Left ventricle myocardium inferior (tissue), 1 donor: ENCODE data around the gene GSX2. TPM values are rescaled to one million over a fixed set of nuclear protein-coding genes. Genes with fewer than 3 reads are reported as not detected.
A peak's percentile ranks its signal among the peaks of the same experiment; 100 is the strongest.
"Not testable (repeated sequence)": the region's sequence is repeated elsewhere in the genome, so short reads cannot be mapped to it uniquely, and the experiment has no call there.

Experiments used
- DNase-seq: peaks from one replicate; pipeline ENCODE4 v3.0.0-alpha.2; 2020
- H3K27ac ChIP-seq: fragments of 200-600 bp; replicated peaks from 2 replicates; pipeline ENCODE4 v1.8.0; 2021
- H3K27me3 ChIP-seq: fragments of 200-600 bp; 2 replicates; pipeline ENCODE4 v1.8.0; 2021; ENCODE audit warnings: low read depth
- H3K36me3 ChIP-seq: fragments of 200-600 bp; 2 replicates; pipeline ENCODE4 v1.8.0; 2021
- H3K4me1 ChIP-seq: fragments of 200-600 bp; 2 replicates; pipeline ENCODE4 v1.8.0; 2021
- H3K4me3 ChIP-seq: fragments of 200-600 bp; 2 replicates; pipeline ENCODE4 v1.8.0; 2021; ENCODE audit warnings: mild to moderate bottlenecking, moderate library complexity
- H3K9me3 ChIP-seq: fragments of 200-600 bp; replicated peaks from 2 replicates; pipeline ENCODE4 v1.8.0; 2021
- intact Hi-C: fragments of 100-400 bp; cut with micrococcal nuclease; formaldehyde crosslinking; loops from one replicate; pipeline ENCODE4 v1.11.0; 2022
- total RNA-seq: library from RNA; stranded (reverse); fragmentation: NEBNext Ultra II Directional; extraction: Animal tissue kit (Norgen Biotek cat#: 25700); gene quantifications from one replicate; pipeline ENCODE4 v1.2.1, GENCODE V29; 2021
- TF ChIP-seq, protein P1 (sequence below): fragments of 200-600 bp; IDR thresholded peaks from 2 replicates; pipeline ENCODE4 v1.8.0; 2021; ENCODE audit warnings: antibody characterized with exemption, mild to moderate bottlenecking, borderline replicate concordance
- donor health status: DM: no; HTN: yes; CAD: no; lungs with severe emphysema.

GSX2 gene
- total RNA-seq, 1 donor from 2014 or later, result not detected

- H3K4me3 ChIP-seq, result no peak overlapping the region
- no peaks in the 10 kb centered on the region for H3K36me3 ChIP-seq
- TF ChIP-seq, protein P1, sequence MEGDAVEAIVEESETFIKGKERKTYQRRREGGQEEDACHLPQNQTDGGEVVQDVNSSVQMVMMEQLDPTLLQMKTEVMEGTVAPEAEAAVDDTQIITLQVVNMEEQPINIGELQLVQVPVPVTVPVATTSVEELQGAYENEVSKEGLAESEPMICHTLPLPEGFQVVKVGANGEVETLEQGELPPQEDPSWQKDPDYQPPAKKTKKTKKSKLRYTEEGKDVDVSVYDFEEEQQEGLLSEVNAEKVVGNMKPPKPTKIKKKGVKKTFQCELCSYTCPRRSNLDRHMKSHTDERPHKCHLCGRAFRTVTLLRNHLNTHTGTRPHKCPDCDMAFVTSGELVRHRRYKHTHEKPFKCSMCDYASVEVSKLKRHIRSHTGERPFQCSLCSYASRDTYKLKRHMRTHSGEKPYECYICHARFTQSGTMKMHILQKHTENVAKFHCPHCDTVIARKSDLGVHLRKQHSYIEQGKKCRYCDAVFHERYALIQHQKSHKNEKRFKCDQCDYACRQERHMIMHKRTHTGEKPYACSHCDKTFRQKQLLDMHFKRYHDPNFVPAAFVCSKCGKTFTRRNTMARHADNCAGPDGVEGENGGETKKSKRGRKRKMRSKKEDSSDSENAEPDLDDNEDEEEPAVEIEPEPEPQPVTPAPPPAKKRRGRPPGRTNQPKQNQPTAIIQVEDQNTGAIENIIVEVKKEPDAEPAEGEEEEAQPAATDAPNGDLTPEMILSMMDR, result no peak
- intact Hi-C loops, result no loop called here
- peaks cover 34% of the 10 kb centered on the region for H3K4me1 ChIP-seq
- H3K9me3 ChIP-seq, result no peaks in the 10 kb centered on the region
- peaks cover 100% of the 10 kb centered on the region for H3K27me3 ChIP-seq
- H3K27ac ChIP-seq, result no peak overlapping the region
- DNase-seq, result no peak
These were observed 8.2 kb downstream of the GSX2 start for GRCh38 chr4:54107951-54108748.

GRCh38 chr4:54109241-54110018 lies 9.5 kb downstream of the GSX2 start:
- Histone ChIP-seq H3K4me1 (peaks cover 21% of the 10 kb centered on the region), H3K4me3 (peak overlapping the region; percentile 43), H3K9me3 (no peaks in the 10 kb centered on the region), H3K27ac (no peak overlapping the region), H3K27me3 (peaks cover 100% of the 10 kb centered on the region), H3K36me3 (no peaks in the 10 kb centered on the region)
- no peak for DNase-seq
- intact Hi-C loops, result no loop called here
- TF ChIP-seq, protein P1, result no peak

- peak overlapping the region; percentile 43 for H3K4me3 ChIP-seq
- no peaks in the 10 kb centered on the region for H3K36me3 ChIP-seq
- no peak overlapping the region for H3K27ac ChIP-seq
- H3K9me3 ChIP-seq, result no peaks in the 10 kb centered on the region
- no peak for DNase-seq
- TF ChIP-seq, protein P1, result no peak
- intact Hi-C loops, result no loop called here
- peaks cover 100% of the 10 kb centered on the region for H3K27me3 ChIP-seq
- peaks cover 20% of the 10 kb centered on the region for H3K4me1 ChIP-seq
These were observed 10.1 kb downstream of the GSX2 start for GRCh38 chr4:54110019-54110416.

- H3K9me3 ChIP-seq, DNase-seq, H3K4me3 ChIP-seq, H3K36me3 ChIP-seq, H3K27ac ChIP-seq, intact Hi-C loops: not testable (repeated sequence)
- H3K4me1 ChIP-seq, result peaks cover 18% of the 10 kb centered on the region
- H3K27me3 ChIP-seq, result peaks cover 92% of the 10 kb centered on the region
These were observed 13.2 kb downstream of the GSX2 start for GRCh38 chr4:54113206-54113605.

DNA sequence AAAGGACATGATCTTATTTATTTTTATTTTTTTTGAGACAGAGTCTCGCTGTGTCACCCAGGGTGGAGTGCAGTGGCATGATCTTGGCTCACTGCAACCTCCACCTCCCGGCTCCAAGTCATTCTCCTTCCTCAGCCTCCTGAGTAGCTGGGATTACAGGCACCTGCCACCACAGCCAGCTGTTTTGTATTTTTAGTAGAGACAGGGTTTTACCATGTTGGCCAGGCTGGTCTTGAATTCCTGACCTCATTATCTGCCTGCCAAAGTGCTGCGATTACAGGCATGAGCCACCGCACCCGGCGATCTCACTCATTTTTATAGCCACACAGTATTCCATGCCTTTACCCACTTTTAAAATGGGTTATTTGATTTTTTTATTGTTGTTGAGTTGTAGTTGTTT lies 16.3 kb downstream of the GSX2 start:
- H3K36me3 ChIP-seq, H3K4me1 ChIP-seq, H3K4me3 ChIP-seq, DNase-seq, intact Hi-C loops, H3K9me3 ChIP-seq, H3K27ac ChIP-seq: not testable (repeated sequence)
- H3K27me3 ChIP-seq, result peaks cover 89% of the 10 kb centered on the region

DNA sequence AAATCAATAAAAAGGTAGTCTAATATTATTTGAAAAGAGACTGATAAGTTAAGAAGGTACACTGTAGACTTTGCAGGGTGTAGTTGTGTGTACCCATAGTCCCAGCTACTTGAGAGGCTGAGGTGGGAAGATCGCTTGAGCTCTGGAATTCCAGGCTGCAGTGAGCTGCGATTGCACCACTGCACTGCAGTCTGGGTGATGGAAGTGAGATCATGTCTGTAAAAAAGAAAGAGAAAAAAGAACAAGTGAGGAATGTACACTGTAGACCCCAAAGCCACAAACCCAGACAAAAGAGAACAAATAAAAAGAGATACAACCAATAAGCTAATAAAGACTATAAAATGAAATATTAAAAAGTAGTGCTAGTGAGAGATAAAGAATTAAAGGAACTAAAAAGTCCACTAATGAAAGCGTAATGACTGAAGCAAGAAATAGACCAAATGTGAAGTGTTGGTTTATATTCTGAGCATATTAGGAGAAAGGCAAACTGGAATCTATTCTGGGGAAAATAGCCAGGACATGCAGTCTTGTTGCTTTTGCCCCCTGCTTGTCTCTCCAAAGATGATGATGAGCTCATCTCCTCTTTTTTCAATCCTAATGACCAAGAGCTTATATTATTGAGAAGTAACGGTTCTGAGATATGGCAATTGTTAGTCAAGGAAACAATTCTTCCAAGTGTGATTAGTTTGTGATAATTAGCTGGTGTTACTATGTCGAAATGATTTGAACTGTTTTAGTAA lies 19.1 kb downstream of the GSX2 start:
- no peak for DNase-seq
- H3K36me3 ChIP-seq, result no peaks in the 10 kb centered on the region
- no peaks in the 10 kb centered on the region for H3K4me1 ChIP-seq
- H3K27me3 ChIP-seq, result peaks cover 69% of the 10 kb centered on the region
- TF ChIP-seq, protein P1, result no peak
- no peak overlapping the region for H3K4me3 ChIP-seq
- no peaks in the 10 kb centered on the region for H3K9me3 ChIP-seq
- no peak overlapping the region for H3K27ac ChIP-seq
- intact Hi-C loops, result no loop called here
